Measurements from ENCODE around the gene MAGI2. TPM values are rescaled to one million over a fixed set of nuclear protein-coding genes. Genes with fewer than 3 reads are reported as not detected.
A peak's percentile ranks its signal among the peaks of the same experiment; 100 is the strongest.

MAGI2 gene
- polyA plus RNA-seq, 1 experiment = 0.81 TPM

DNA sequence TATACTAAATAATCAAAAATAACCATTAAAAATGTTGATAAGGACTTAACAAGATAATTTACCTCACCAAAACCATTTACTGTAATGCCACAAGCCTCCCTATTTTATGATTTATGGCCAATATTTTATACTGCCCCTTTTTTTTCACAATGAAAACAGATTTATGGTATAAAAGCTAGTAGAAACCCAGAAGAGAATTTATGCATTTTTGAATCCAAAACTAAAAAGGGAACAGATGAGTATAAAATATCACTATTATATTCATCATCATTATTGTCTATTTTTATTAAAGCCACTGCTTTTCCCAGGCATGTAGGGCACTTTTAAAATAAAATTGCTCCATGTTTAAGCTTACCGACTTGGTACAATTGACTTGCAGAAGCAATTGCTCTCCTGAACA lies 1229.9 kb downstream of the MAGI2 start:
- H3K27me3 ChIP-seq (ENCODE audit: control insufficient read depth, insufficient read depth, low read length) = no peaks in the 10 kb centered on the region
- ChIA-PET CTCF (interaction anchor here (0.9 to 3.3 kb wide), 2 partner anchors 89 to 203 kb away, joined by 3 to 19 read pairs; no protein-coding TSS in a partner anchor), POLR2A (no interaction called here)
- no peak for DNase-seq (ENCODE audit: low read depth)
- H3K36me3 ChIP-seq (ENCODE audit: control insufficient read depth, insufficient read depth, low read length) = no peaks in the 10 kb centered on the region
- TF ChIP-seq CTCF (IDR thresholded peaks at IDR 0.05; ENCODE audit: insufficient read depth, low read depth, low read length) = no peak
- H3K4me3 ChIP-seq (ENCODE audit: low read depth, low read length) = no peak overlapping the region

- H3K4me3 ChIP-seq (ENCODE audit: low read depth, low read length) = no peak overlapping the region
- TF ChIP-seq CTCF (IDR thresholded peaks at IDR 0.05; ENCODE audit: insufficient read depth, low read depth, low read length) = peak; percentile 18; the same call in 1 of the 2 replicates
- ChIA-PET CTCF (interaction anchor here (0.6 to 3.3 kb wide), 6 partner anchors 9 to 202 kb away, joined by 3 to 19 read pairs (median 4); no protein-coding TSS in a partner anchor), POLR2A (interaction anchor here (1.1 kb wide), 1 partner anchor 79 kb away, joined by 3 read pairs; no protein-coding TSS in a partner anchor)
- H3K27me3 ChIP-seq (ENCODE audit: control insufficient read depth, insufficient read depth, low read length) = no peaks in the 10 kb centered on the region
- H3K36me3 ChIP-seq (ENCODE audit: control insufficient read depth, insufficient read depth, low read length) = no peaks in the 10 kb centered on the region
- DNase-seq (ENCODE audit: low read depth) = peak; percentile 69
These were observed 1231.3 kb downstream of the MAGI2 start for GRCh38 chr7:78222001-78222751.

DNA sequence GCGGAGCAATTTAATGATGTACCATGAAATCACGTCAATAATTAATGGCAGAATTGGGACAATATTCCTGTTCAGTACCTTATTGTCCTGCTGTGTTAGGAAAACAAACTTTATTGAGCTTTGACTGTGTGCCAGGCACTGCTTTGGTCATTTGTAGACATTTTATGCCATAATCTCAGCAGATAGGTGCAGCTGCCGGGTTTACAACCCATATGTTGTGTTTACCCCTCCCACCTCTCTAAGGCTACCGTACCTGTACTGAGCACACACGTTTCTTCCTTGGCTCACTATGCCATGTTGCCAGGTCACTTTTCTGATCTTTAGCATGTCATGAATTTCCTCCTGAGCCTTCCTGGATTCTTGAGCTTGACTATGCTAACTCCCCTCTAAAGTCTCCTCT lies 1232.7 kb downstream of the MAGI2 start:
- no peak for DNase-seq (ENCODE audit: low read depth)
- POLR2A ChIA-PET = interaction anchor here (0.6 kb wide), 1 partner anchor 12 kb away, joined by 3 read pairs; no protein-coding TSS in a partner anchor
- Histone ChIP-seq H3K27me3 (ENCODE audit: control insufficient read depth, insufficient read depth, low read length) (no peaks in the 10 kb centered on the region), H3K36me3 (ENCODE audit: control insufficient read depth, insufficient read depth, low read length) (no peaks in the 10 kb centered on the region), H3K4me3 (ENCODE audit: low read depth, low read length) (no peak overlapping the region)
- CTCF ChIA-PET = interaction anchor here (3.3 kb wide), 1 partner anchor 86 kb away, joined by 19 read pairs; no protein-coding TSS in a partner anchor
- no peak for TF ChIP-seq CTCF (IDR thresholded peaks at IDR 0.05; ENCODE audit: insufficient read depth, low read depth, low read length)

DNA sequence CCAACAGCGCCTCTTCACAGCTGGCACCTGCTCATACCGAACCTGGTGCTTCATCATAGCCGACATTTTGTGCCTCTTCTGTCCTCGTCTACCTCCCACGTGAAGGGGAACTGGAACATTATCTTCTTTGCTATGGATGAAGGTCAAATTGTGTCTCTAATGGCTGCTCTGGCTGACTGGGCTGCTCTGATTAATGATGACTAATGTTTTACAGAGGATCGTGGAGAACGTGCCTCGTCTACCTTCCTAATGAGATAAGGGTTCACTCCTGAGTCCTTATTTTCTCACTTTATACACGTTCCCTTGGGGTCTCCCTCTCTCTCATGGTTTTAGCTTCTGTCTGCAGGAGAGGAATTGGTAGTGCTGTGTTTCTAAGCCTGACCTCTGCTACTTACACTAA lies 1234.6 kb downstream of the MAGI2 start:
- ChIA-PET POLR2A (no interaction called here), CTCF (interaction anchor here (1.4 kb wide), 1 partner anchor 19 kb away, joined by 3 read pairs; no protein-coding TSS in a partner anchor)
- TF ChIP-seq CTCF (IDR thresholded peaks at IDR 0.05; ENCODE audit: insufficient read depth, low read depth, low read length) = no peak
- Histone ChIP-seq H3K4me3 (ENCODE audit: low read depth, low read length) (no peak overlapping the region), H3K27me3 (ENCODE audit: control insufficient read depth, insufficient read depth, low read length) (no peaks in the 10 kb centered on the region), H3K36me3 (ENCODE audit: control insufficient read depth, insufficient read depth, low read length) (no peaks in the 10 kb centered on the region)
- no peak for DNase-seq (ENCODE audit: low read depth)

DNA sequence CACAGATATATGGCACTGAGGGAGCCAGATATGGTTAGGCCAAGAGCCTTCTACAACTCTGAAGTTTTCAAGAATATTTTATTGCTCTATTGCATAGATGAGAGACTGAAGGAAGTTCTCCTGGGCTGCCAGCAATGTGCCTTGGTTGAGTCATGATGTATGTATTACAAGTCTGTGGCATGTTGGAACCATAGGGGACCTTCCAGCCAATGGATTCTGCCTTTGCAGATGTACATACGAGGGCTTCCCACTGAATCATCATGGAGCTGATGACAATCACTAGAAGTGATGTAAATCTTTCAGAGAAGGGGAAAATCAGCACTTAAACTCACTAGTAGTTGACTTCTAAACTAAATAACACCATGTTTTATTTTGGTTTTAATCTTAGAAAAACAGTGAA lies 1235.4 kb downstream of the MAGI2 start:
- ChIA-PET POLR2A (no interaction called here), CTCF (interaction anchor here (1.4 kb wide), 1 partner anchor 20 kb away, joined by 3 read pairs; no protein-coding TSS in a partner anchor)
- Histone ChIP-seq H3K27me3 (ENCODE audit: control insufficient read depth, insufficient read depth, low read length) (no peaks in the 10 kb centered on the region), H3K4me3 (ENCODE audit: low read depth, low read length) (no peak overlapping the region), H3K36me3 (ENCODE audit: control insufficient read depth, insufficient read depth, low read length) (no peaks in the 10 kb centered on the region)
- TF ChIP-seq CTCF (IDR thresholded peaks at IDR 0.05; ENCODE audit: insufficient read depth, low read depth, low read length) = no peak
- no peak for DNase-seq (ENCODE audit: low read depth)

Data from BJ (cell line).